Middle frontal gyrus (tissue), 1 donor: Measurements from ENCODE around the gene ZBTB7C.
"Not testable (repeated sequence)": the region's sequence is repeated elsewhere in the genome, so short reads cannot be mapped to it uniquely, and the experiment has no call there.

ENCODE experiments used
- DNase-seq: peaks from one replicate; pipeline ENCODE4 v3.0.0-alpha.2; 2015; ENCODE audit warnings: low spot score; ENCODE audit errors: extremely low spot score

Gene ZBTB7C

GRCh38 chr18:48408727-48409590 lies at the start of gene ZBTB7C:
TSS of gene ZBTB7C (minus strand) at chr18:48409383.
- DNase-seq = no peak

- no peak for DNase-seq
Measured at GRCh38 chr18:48456838-48457237, 47.7 kb upstream of the ZBTB7C start.

DNA sequence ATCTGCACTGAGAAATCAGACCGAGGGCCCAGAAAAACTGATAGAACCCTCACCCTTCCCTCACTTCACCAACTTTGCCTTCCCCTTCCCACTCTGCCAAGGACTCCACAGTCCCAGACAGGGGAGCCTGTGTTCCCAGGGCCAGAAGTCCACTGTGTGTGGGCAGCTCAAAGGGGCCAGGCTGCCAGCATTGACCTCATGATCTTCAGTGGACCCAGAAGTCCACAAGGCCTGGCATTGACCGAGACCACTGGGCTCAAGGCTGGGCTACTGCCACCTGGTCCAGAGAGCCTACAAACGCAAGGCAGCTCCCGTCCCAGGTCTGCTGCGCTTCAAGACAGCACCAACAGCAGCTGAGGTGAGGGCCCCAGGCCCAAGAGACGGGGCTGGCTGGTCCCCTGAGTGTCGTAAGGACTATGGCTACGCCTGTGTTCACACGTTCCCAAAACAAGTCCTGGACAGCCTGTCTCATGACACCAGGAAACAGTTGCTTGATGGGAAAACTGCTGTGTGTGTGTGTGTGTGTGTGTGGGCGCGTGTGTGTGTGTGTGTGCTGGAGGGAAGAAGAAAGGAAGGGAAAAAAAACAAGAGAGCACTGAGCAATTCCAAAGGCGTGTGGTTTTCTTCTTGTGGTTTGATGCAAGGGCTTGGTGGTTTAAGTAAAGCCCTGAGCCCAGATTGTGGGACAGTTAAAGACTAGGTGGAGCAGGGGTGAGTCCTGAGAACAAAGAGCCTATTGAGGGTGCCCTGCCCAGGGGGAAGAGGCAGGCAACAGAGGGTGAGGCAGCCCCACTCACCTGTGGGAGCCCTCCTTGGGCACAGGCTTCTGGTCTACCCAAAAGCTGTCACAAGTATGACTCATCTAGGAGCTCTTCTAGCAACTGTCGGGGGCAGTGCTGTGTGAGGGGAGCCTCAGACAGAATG lies 46.6 kb upstream of the ZBTB7C start:
- DNase-seq = no peak

GRCh38 chr18:48454261-48454757 lies 45.1 kb upstream of the ZBTB7C start:
- DNase-seq = no peak

GRCh38 chr18:48453330-48454066 lies 44.3 kb upstream of the ZBTB7C start:
- DNase-seq = no peak

- DNase-seq = no peak
Measured at GRCh38 chr18:48452861-48453323, 43.7 kb upstream of the ZBTB7C start.

- no peak for DNase-seq
Measured at GRCh38 chr18:48450685-48451084, 41.5 kb upstream of the ZBTB7C start.

DNA sequence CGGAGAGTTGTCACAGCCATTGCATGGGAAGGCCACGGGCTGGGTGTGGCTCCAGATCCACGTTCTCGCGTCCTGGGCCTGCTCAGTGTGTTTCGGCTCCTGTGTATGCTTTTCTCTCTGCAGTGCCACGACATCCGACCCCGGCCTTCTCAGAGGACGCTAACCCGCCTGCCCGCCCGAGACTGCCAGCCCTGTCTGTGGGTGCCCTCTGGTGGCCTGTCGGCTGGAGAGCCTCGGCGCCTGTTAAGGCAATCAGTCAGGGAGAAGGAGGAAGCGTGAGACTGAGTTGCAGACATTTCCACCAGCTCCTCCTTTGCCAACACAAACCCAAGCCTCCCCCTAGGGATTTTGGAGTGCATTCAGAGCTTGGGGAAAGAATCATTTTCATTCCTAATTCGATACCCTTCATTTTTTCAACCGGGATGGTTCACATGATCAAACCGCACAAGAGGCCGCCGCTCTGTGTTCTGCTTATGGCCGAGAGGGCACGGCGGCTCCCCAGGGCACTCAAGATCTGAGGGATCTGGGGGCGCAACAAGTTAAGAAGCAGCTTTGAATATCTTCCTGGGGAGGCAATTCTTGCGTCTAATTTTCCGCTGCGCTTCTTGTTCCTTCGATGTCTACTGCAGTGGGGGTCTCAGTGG lies 37.5 kb upstream of the ZBTB7C start:
- peak; percentile 61 for DNase-seq

DNA sequence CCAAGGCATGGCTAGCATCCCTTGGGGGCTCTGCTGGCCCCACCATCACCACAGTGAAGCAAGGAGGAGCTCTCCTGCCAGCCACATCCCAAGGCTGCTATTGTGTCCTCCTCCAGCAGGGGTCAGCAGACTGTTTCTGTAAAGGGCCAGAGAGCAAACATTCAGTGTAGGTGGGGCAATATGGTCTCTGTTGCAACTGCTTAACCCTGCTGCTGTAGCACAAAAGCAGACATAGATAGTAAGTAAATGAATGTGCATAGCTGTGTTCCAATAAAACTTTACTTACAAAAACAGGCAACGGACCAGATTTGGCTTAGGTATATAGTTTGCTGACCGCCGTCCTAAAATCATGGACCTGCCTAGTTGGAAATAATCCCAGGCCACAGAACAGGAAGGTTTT lies 36.4 kb upstream of the ZBTB7C start:
- peak; percentile 53 for DNase-seq

DNA sequence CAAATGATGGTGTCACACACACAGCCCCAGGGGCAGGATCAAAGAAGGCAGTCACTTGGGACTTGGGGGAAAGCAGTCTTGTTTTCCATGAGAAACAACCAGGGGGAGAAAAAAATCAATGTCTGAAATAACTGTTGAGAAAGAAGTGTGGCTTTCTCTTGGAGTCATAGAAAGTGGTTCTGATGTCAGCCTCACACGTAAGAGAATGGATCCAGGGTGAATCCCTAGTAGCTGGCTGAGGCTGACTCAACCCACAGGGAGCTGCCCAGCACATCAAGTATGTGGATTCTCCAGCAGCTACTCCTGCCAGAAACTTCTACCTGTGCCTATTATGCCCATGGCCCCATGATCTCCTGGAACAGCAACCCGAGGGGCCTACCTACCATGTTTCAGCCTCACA lies 33.6 kb upstream of the ZBTB7C start:
- no peak for DNase-seq

DNA sequence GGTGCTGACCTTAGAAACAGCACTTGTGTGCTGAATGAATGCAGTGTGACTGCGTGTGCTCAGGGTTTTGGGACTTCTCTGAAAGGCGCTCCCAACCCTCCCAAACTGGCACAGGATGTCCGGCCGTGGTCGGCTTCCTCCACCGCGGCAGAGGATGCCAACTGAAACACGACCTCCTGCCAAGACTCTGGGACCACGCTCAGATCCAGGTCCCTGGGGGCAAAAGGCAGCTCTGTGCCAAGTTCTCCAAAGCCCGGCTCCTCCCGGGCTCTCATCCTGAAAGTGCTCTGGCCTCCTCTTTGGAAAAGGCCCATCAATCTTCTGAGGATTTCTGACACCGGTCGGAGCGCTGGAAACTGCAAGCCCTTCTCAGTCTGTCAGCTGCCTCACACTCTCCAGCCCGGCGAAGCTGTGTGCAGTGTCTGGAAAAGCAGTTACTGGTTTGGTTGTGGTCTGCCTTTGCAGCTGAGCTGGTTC lies 32.3 kb upstream of the ZBTB7C start:
- DNase-seq = no peak

DNA sequence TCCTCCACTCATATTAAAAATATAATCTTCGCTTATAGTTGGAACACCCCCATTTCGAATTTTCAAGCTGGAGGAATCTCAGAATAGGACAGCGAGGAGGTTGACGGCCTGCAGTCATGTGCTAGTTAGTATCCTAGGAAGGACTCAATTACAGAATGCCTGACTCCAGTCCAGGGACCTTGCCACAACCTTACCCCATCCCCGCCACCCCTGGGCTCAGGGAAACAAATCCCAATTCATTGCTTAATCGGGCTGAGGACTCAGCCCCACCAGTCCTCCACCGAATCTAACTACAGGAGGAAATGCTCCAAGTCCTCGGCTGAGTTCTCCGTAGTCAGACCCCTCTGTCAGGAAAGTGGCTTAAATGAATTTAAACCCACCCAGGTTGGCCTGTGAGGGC lies 31.7 kb upstream of the ZBTB7C start:
- no peak for DNase-seq

DNA sequence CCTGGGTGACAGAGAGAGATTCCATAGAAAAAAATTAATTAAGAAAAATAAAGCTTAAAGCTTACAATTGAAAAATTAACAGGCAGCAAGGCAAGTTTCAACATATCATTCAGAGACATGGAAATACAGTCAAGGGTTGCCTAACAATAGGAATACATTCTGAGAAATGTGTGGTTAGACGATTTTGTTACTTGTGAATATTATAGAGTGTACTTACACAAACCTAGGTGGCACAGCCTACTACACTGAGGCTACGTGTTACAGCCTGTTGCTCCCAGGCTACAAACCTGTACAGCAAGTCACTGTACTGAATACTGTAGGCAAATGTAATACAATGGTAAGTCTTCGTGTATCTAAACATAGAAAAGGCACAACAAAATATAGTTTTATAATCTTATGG lies 27.7 kb upstream of the ZBTB7C start:
- no peak for DNase-seq

- not testable (repeated sequence) for DNase-seq
Measured at GRCh38 chr18:48434382-48434781, 25.2 kb upstream of the ZBTB7C start.

DNA sequence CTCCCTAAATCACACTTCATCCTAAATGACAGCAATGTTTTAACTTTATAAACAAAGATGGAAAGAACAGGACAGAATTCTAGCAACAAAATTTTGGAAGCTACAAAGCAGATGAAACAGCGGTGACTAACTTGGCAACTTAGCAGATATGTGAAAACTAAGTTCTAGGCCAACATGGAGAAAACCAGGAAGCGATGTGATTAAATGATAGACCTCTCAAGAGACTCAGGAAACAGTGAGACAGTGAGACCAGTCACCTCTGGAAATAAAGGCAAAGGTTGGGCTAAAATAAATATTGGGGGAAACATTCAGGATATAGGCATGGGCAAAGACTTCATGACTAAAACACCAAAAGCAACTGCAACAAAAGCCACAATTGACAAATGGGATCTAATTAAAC lies 24.4 kb upstream of the ZBTB7C start:
- DNase-seq = no peak

- no peak for DNase-seq
Measured at GRCh38 chr18:48430150-48430549, 21.0 kb upstream of the ZBTB7C start.

GRCh38 chr18:48428475-48429177 lies 19.4 kb upstream of the ZBTB7C start:
- no peak for DNase-seq

GRCh38 chr18:48422947-48423378 lies 13.8 kb upstream of the ZBTB7C start:
- no peak for DNase-seq

DNA sequence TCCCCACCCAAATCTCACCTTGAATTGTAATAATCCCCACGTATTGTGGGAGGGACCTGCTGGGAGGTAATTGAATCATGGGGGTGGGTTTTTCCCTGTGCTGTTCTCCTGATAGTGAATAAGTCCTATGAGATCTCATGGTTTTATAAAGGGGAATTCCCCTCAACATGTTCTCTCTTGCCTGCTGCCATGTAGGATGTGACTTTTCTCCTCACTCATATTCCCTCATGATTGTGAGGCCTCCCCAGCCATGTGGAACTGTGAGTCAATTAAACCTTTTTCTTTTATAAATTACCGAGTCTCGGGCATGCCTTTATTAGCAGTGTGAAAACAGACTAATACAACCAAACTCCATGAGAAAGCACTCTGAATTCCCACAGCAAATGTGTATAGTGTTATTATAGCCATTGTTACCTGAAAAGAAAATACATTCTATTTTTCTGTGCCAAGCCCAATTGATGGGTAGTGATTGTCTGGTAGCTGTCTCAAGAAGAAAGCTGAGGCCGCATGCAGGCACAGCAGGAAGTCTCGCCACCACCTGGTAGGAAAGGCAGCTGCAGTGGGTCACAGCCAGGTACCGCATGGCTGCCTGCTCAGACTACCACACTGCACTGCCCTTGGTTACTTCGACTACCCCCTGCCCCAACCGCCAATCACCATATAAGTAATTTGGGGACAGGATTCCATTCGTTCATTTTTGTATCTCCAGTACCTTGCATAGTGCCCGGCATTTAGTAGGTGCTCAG lies 10.3 kb upstream of the ZBTB7C start:
- DNase-seq = no peak
